HG03280 (cell line): ENCODE data around the gene ZNF554.
"Not testable (repeated sequence)": the region's sequence is repeated elsewhere in the genome, so short reads cannot be mapped to it uniquely, and the experiment has no call there.

Experiments used
- ATAC-seq: cut with Tn5 transposase; IDR thresholded peaks from one replicate; pipeline ENCODE4 v1.9.1; 2021; ENCODE audit warnings: mild to moderate bottlenecking, moderate library complexity; ENCODE audit not compliant: unreplicated experiment

Gene ZNF554

GRCh38 chr19:2790557-2791271 is 29.0 kb upstream of the ZNF554 start:
- ATAC-seq, result no peak

- ATAC-seq, result no peak
Measured at GRCh38 chr19:2791440-2791839, 28.2 kb upstream of the ZNF554 start.

GRCh38 chr19:2791876-2792275 is 27.8 kb upstream of the ZNF554 start:
- no peak for ATAC-seq

- ATAC-seq, result not testable (repeated sequence)
Measured at GRCh38 chr19:2792666-2793065, 27.0 kb upstream of the ZNF554 start.

- no peak for ATAC-seq
Measured at GRCh38 chr19:2793126-2793525, 26.5 kb upstream of the ZNF554 start.

GRCh38 chr19:2793577-2793976 is 26.1 kb upstream of the ZNF554 start:
- ATAC-seq, result no peak

- no peak for ATAC-seq
Measured at GRCh38 chr19:2795827-2796658, 23.6 kb upstream of the ZNF554 start.

- no peak for ATAC-seq
Measured at GRCh38 chr19:2796659-2797266, 22.9 kb upstream of the ZNF554 start.

GRCh38 chr19:2797280-2797679 is 22.4 kb upstream of the ZNF554 start:
- ATAC-seq, result no peak

GRCh38 chr19:2798158-2798685 is 21.4 kb upstream of the ZNF554 start:
- ATAC-seq, result no peak

GRCh38 chr19:2798733-2799132 is 20.9 kb upstream of the ZNF554 start:
- no peak for ATAC-seq

- no peak for ATAC-seq
Measured at GRCh38 chr19:2799273-2800020, 20.2 kb upstream of the ZNF554 start.

- ATAC-seq, result no peak
Measured at GRCh38 chr19:2800506-2800905, 19.2 kb upstream of the ZNF554 start.

- ATAC-seq, result no peak
Measured at GRCh38 chr19:2802826-2803225, 16.8 kb upstream of the ZNF554 start.

- no peak for ATAC-seq
Measured at GRCh38 chr19:2803486-2804155, 16.0 kb upstream of the ZNF554 start.

- ATAC-seq, result no peak
Measured at GRCh38 chr19:2804156-2805004, 15.3 kb upstream of the ZNF554 start.

- ATAC-seq, result no peak
Measured at GRCh38 chr19:2805261-2805900, 14.3 kb upstream of the ZNF554 start.

- ATAC-seq, result no peak
Measured at GRCh38 chr19:2805991-2806649, 13.5 kb upstream of the ZNF554 start.
